Heart right ventricle (tissue), 16 donors: ENCODE results near the gene TRIM21. TPM values are rescaled to one million over a fixed set of nuclear protein-coding genes. Genes with fewer than 3 reads are reported as not detected.

Experiments
- ATAC-seq, 8 donors: fragments of 200-7000 bp; cut with Tn5 transposase; one replicate each; pipeline ENCODE4 v1.9.1; 2020; ENCODE audit warnings: mild to moderate bottlenecking in 8 of 8, moderate library complexity in 8 of 8, moderate number of reproducible peaks in 1 of 8
- DNase-seq, 2 donors: peaks; one replicate each; pipeline ENCODE4 v3.0.0-alpha.2; 2020
- H3K27ac ChIP-seq, 10 donors: fragments of 200-600 bp; sonication (generic) in 2 of 10; one replicate each; pipeline versions ENCODE4 v1.5.0 to v1.8.0; 2020 to 2022; ENCODE audit warnings: mild to moderate bottlenecking in 3 of 10
- H3K27me3 ChIP-seq, 7 donors: fragments of 200-600 bp; one replicate each; pipeline ENCODE4 v1.8.0; 2021 to 2022; ENCODE audit warnings: mild to moderate bottlenecking in 2 of 7
- H3K36me3 ChIP-seq, 9 donors: fragments of 200-600 bp; sonication (generic) in 1 of 9; one replicate each; pipeline versions ENCODE4 v1.5.0 to v1.8.0; 2020 to 2022; ENCODE audit warnings: mild to moderate bottlenecking in 2 of 9
- H3K4me1 ChIP-seq, 9 donors: fragments of 200-600 bp; sonication (generic) in 1 of 9; one replicate each; pipeline versions ENCODE4 v1.5.0 to v1.8.0; 2020 to 2022; ENCODE audit warnings: mild to moderate bottlenecking in 4 of 9
- H3K4me3 ChIP-seq, 10 donors: fragments of 200-600 bp; sonication (generic) in 2 of 10; one replicate each; pipeline versions ENCODE4 v1.5.0 to v1.8.0; 2020 to 2022; ENCODE audit warnings: mild to moderate bottlenecking in 7 of 10, moderate library complexity in 2 of 10
- H3K9me3 ChIP-seq, 11 donors: fragments of 200-600 bp in 10 of 11; sonication (generic) in 2 of 11; one replicate each; pipeline versions ENCODE4 v1.5.0 to v1.8.0; 2013 to 2022; ENCODE audit warnings: mild to moderate bottlenecking in 2 of 11, control low read depth in 1 of 11, moderate library complexity in 1 of 11
- WGBS, 2 donors: extraction: QIAGEN DNeasy Blood & Tissue Kit; methylation state at CpG; one replicate each; pipeline ENCODE4 v1.1.7; 2013; ENCODE audit warnings: inconsistent platforms in 1 of 2; 5-methylcytosine and 5-hydroxymethylcytosine counted together
- intact Hi-C, 10 donors: fragments of 100-400 bp; cut with DNase I; formaldehyde crosslinking; loops; one replicate each; pipeline versions ENCODE4 v1.11.1 to v1.14.2; 2022
- long read RNA-seq, 3 donors: library from polyadenylated mRNA; unstranded; transcript quantifications; one replicate each; pipeline ENCODE4 v2.0.0, GENCODE V29; 2020 to 2021
- polyA plus RNA-seq, 2 donors: library from polyadenylated mRNA; stranded (reverse); fragments of 200-250 nt; gene quantifications; one replicate each; pipeline ENCODE4 v1.2.3, GENCODE V29; 2013
- total RNA-seq, 10 donors: library from RNA; stranded (reverse); fragmentation: NEBNext Ultra II Directional in 3 of 10; extraction: Animal tissue kit (Norgen Biotek cat#: 25700) in 3 of 10; gene quantifications; one replicate each; pipeline versions ENCODE4 v1.2.1 to v1.2.4, GENCODE V29; 2021 to 2023
- TF ChIP-seq, protein P1 (sequence below), 9 donors: fragments of 200-600 bp; sonication (generic) in 2 of 9; IDR thresholded peaks; one replicate each; pipeline versions ENCODE4 v1.5.0 to v1.8.0; 2021 to 2022; ENCODE audit warnings: antibody characterized with exemption in 9 of 9, mild to moderate bottlenecking in 5 of 9, moderate library complexity in 1 of 9
- donor health status: Arrhythmogenic right ventricular cardiomyopathy.
- donor health status: ischemic (EF 13 %, LVEDD 7.1; RV severe dilation, severe dysfunction).
- donor health status: healthy with polysubstance abuse.
- donor health status: DM: no; HTN: yes; CAD: no.
- donor health status: DM: no; HTN: no; CAD: no.
- donor health status: ischemic (EF 25% LVEDD 6.9; RV normal size, moderate dysfunction).
- donor health status: ischemic (EF 25% LVEDD 5.7; RV mildly dilated, moderate dysfunction).
- donor health status: healthy.
- donor health status: DM: yes; HTN: yes; CAD: no.
- donor health status: Ischemic cardiomyopathy.
- donor health status: ischemic (EF 35%, LVEDD 5.7; RV mildly dilated, moderate dysfunction).
- donor health status: nonischemic (EF 11% LVEDD 7.7; RV severe dilation, severe dysfunction).
- donor health status: DM: yes; HTN: yes; CAD: no.
- donor health status: PGD.
- donor health status: ischemic (EF 29% LVEDD 5.4; RV normal size, mild dysfunction).
- donor health status: nonischemic (EF 23%, LVEDD 6.1; RV moderate dilation, normal function).

The TRIM21 gene
- total RNA-seq (10 to 100 TPM in 2 of 10 donors, 1 to 10 TPM in 8; 4.4 to 36.8 (median 7.4) TPM), polyA plus RNA-seq (10 to 100 TPM in 1 of 2 donors, 1 to 10 TPM in 1; 8.5 to 12.0 TPM)
- long read RNA-seq, donor 1, transcript TRIM21-201 (7 exons, 1,924 nt) = major isoform, 8 of 9 reads
- long read RNA-seq, donor 1, partial matches to known transcripts = 1 of 9 reads
- long read RNA-seq, donor 1, other reads (novel, unspliced or antisense) = 0 of 9 reads
- long read RNA-seq, donor 2, partial matches to known transcripts = 1 of 7 reads
- long read RNA-seq, donor 2, other reads (novel, unspliced or antisense) = 2 of 7 reads
- long read RNA-seq, donor 3, transcript TRIM21-201 (7 exons, 1,924 nt) = major isoform, 15 of 18 reads
- long read RNA-seq, donor 3, partial matches to known transcripts = 1 of 18 reads
- long read RNA-seq, donor 3, other reads (novel, unspliced or antisense) = 2 of 18 reads

DNA sequence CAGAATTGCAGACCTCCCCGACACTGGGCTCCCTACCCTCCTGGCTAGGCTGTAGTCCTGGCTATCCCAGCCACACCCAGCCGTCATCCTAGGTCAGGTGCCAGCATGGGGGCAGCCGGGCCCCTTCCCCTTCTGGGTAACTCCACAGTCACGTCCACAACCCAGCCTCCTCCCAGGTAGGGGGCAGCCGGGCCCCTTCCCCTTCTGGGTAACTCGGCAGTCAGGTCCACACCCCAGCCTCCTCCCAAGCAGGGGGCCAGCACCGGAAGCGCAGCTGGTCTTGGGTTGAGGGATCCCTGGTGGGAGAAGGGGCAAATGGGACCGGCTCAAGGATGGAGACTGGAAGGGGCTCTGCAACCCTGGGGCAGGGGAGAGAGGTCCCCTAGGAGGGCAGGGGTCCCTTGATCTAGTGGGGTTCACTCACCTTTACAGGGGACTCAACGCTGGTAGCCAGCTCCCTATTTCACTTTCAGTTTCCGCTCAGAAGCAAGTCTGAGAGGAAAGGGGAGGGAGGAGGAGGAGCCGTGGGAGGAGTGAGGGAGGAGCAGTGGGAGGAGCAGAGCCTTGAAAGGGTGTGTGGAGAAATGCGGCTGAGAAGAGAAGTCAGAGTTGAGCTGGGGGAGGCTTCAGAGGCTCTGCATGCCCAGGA, at the start of gene TRIM21:
Gene TRIM21, minus strand, starts transcription at position 494 of the 649 bp plus-strand sequence. CDS start 3,293 bp downstream, outside the sequence.
- 0 to 1% methylated on average over 13 of the region's 13 CpGs for WGBS, 2 donors
- DNase-seq = peak; percentile 78 to 90
- TF ChIP-seq, protein P1, sequence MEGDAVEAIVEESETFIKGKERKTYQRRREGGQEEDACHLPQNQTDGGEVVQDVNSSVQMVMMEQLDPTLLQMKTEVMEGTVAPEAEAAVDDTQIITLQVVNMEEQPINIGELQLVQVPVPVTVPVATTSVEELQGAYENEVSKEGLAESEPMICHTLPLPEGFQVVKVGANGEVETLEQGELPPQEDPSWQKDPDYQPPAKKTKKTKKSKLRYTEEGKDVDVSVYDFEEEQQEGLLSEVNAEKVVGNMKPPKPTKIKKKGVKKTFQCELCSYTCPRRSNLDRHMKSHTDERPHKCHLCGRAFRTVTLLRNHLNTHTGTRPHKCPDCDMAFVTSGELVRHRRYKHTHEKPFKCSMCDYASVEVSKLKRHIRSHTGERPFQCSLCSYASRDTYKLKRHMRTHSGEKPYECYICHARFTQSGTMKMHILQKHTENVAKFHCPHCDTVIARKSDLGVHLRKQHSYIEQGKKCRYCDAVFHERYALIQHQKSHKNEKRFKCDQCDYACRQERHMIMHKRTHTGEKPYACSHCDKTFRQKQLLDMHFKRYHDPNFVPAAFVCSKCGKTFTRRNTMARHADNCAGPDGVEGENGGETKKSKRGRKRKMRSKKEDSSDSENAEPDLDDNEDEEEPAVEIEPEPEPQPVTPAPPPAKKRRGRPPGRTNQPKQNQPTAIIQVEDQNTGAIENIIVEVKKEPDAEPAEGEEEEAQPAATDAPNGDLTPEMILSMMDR (IDR thresholded peaks at IDR 0.05) = no peak
- peaks cover 0 to 7% (median 0%) of the 10 kb centered on the region in 7 donors for H3K27me3 ChIP-seq
- peaks cover 0 to 8% (median 0%) of the 10 kb centered on the region in 11 donors for H3K9me3 ChIP-seq
- H3K4me3 ChIP-seq = peak within 1 kb of the TSS; percentile 64 to 99 (median 87)
- peaks cover 0 to 24% (median 12%) of the 10 kb centered on the region in 9 donors for H3K4me1 ChIP-seq
- peak; percentile 98 to 100 (median 99) for ATAC-seq
- H3K27ac ChIP-seq = peak within 1 kb of the TSS; percentile 65 to 98 (median 86)
- H3K36me3 ChIP-seq = peaks cover 0 to 28% (median 15%) of the 10 kb centered on the region in 9 donors
- intact Hi-C loops = loop anchor here in 2 of 10 donors (5.0 kb wide), 2 partner anchors 206 to 1204 kb away; partner anchors contain the start of gene TRIM6 (in 1 of the 2)

DNA sequence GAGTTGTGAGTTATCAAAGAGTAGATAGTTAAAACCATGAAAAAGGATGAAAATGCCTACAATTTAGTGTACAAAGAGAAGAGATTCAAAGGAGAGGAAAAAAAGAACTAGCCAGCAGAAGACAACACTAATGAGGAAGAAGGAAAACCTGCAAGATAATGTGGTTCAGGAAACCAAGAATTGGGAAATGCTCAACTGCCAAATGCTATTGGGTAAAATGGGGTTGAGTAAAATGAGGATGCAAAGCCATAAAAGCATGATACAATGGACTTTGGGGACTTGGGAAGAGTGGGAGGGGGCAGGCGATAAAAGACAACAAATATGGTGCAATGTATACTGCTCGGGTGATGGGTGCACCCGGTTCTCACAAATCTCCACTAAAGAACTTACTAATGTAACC, 48.0 kb upstream of the TRIM21 start:
- DNase-seq (no peak), ATAC-seq (no peak)

DNA sequence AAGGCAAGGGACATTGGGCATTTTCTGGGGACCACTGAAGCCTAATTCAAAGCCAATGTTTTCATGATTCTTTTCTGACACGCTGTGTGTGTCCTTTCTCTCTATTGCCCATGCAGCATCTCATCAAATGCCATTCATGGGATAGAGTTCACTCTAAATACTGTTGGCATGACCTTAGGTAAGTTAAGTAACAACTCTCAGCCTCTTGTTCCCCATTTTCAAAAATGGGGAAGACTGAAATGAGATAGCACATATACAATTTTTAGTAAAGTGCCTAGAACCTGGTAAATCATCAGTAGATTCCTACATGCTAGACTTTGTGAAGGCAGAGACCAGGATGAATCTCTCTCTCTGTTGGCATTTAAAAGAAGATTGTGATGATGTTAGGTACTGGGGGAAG, 42.9 kb upstream of the TRIM21 start:
- no peak for ATAC-seq
- intact Hi-C loops = no loop called here
- no peak overlapping the region for H3K4me3 ChIP-seq
- no peak for DNase-seq
- H3K27me3 ChIP-seq = no peaks in the 10 kb centered on the region
- no peaks in the 10 kb centered on the region for H3K36me3 ChIP-seq
- peaks cover 0 to 9% (median 0%) of the 10 kb centered on the region in 11 donors for H3K9me3 ChIP-seq
- H3K4me1 ChIP-seq = peaks cover 0 to 19% (median 0%) of the 10 kb centered on the region in 9 donors
- no peak overlapping the region for H3K27ac ChIP-seq
- TF ChIP-seq, protein P1 (IDR thresholded peaks at IDR 0.05) = no peak
- 73 to 83% methylated on average over 1 of the region's 1 CpG for WGBS, 2 donors

More for the DNA sequence above, 48.0 kb upstream of the TRIM21 start:
- no peaks in the 10 kb centered on the region for H3K36me3 ChIP-seq
- H3K27ac ChIP-seq = no peak overlapping the region
- TF ChIP-seq, protein P1 (IDR thresholded peaks at IDR 0.05) = no peak
- H3K9me3 ChIP-seq = peaks cover 0 to 9% (median 0%) of the 10 kb centered on the region in 11 donors
- 81 to 94% methylated on average over 3 of the region's 3 CpGs for WGBS, 2 donors
- no peak overlapping the region for H3K4me3 ChIP-seq
- intact Hi-C loops = no loop called here
- H3K27me3 ChIP-seq = no peaks in the 10 kb centered on the region
- peaks cover 0 to 28% (median 0%) of the 10 kb centered on the region in 9 donors for H3K4me1 ChIP-seq

DNA sequence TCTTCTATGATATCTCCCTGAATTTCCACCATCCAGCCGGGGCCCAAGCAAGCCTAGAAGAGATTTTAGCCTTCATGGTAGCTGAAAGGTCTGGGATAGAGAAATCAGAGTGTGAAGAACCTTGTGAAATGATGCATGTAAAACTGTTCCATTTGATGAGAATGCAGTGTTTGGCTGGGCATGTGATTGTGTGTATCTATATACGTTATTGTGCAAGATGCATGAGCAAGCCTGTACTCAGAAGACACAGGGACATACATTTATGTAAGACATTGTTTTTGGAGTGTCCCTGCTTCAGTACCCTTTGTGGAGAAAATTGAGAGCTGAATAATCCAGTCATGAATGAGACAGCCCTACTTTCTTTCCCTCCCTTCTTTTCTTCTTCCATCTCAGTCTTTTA, 40.4 kb upstream of the TRIM21 start:
- Histone ChIP-seq H3K4me1 (peaks cover 0 to 16% (median 0%) of the 10 kb centered on the region in 9 donors), H3K9me3 (peaks cover 0 to 4% (median 0%) of the 10 kb centered on the region in 11 donors), H3K36me3 (no peaks in the 10 kb centered on the region), H3K27me3 (no peaks in the 10 kb centered on the region), H3K4me3 (no peak overlapping the region), H3K27ac (no peak overlapping the region)
- no peak for ATAC-seq
- 48 to 59% methylated on average over 2 of the region's 2 CpGs for WGBS, 2 donors
- TF ChIP-seq, protein P1 (IDR thresholded peaks at IDR 0.05) = no peak
- intact Hi-C loops = no loop called here
- DNase-seq = no peak
